Activated CD8-positive, alpha-beta memory T cell treated with anti-CD3 and anti-CD28 coated beads, Interleukin-2, amount 50 U/mL, for 24 hours (primary cell): Measurements from ENCODE around the gene TMEM178A.

Experiments used
- DNase-seq: peaks from one replicate; pipeline ENCODE4 v3.0.0-alpha.2; 2020; ENCODE audit errors: extremely low read depth

TMEM178A gene

DNA sequence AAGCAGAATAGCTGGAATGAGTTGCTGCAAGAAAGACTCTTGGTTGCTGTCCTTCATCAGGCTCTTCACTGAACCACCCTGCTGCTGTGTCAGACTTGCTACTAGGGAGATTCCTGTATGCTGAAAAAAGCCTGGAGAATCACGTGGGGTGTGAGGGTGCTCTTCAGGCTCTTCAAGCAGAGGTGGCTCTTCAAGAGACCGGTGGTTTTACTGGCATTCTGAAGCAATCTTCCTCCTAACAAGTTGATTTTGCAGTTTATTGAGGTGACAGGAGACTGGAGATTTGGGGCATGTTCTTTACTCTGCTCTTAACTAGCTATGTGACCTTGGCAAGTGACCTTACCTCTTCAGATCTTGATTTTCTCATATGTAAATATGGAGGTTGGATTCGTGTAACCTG lies 14.1 kb downstream of the TMEM178A start:
- DNase-seq = no peak

- DNase-seq = no peak
Observed at GRCh38 chr2:39682066-39682692, 16.5 kb downstream of the TMEM178A start.

GRCh38 chr2:39683022-39683699 lies 17.4 kb downstream of the TMEM178A start:
- no peak for DNase-seq

DNA sequence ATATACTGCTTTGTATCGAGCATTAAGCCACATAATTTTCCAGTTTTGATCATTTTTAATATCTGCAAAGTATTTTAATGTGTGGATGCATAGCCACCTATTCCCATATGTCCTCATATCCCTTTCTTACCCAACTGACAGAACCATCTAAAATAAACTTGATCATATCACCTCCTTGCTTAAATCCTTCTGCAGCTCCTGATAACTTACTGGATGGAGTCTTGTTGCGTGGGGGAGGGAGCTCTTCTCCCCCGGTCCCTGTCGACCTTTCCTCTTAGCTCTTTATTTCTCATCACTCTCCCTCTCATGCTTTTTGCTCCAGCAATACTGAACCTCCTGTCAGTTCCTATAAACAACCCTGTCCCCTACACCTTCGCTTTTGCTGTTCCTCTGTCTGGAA lies 18.7 kb downstream of the TMEM178A start:
- DNase-seq = no peak

DNA sequence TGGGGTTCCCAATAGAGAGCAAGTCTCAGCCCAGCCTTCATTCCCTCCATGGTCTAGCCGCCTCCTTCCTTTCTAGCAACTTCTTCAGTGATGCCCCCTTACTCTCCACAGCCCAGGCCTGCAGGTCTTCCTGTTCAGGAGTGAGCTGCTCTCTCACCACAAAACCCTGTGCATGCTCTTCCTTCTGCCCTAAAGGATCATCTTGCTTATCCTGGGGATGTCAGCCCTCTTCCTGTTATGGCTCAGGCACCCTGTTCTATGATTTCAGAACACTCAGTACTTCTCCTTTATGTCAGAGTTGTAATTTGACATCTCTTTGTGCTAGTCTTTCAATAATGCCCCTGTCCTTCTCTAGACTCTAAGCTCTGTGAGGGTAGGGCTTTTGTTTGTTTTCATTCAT lies 19.4 kb downstream of the TMEM178A start:
- DNase-seq = no peak

DNA sequence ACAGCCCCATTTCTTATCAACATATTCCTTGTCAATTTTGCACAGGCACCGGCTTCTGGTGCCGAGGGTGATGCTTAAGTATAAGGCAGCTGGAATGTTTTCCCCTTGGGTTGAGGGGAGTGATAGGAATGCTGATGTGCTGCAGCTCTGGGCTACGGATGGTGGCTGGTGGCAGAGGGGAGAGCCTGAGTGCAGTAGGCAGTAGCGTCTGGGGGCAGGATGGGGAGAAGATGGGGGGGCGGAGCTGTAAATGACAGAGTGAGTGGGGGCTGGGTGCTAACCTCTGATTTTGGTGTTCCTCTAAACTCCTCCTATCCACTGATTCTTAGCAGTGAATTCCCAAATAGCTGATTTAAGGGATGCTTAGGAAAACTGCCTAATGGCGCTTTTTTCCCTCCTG lies 20.7 kb downstream of the TMEM178A start:
- DNase-seq = no peak

DNA sequence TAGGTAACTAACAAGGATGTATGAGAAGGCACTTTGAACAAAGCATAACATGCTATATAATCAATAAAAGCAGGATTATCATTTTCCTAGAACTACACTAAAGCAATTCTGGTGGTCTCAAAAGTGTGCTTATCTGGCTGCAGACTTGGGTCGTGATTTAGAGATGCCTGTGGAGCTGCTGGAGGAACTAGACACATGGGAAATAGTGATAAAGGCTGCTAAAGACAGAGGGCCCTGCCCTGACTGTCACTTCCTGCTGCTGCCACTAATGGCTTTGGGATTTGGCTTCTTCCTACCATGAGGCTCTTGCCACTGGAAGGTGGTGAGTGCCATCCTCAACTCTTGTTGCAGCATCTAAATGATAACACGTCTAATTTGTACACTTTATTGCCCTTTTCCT lies 22.5 kb downstream of the TMEM178A start:
- no peak for DNase-seq

GRCh38 chr2:39689272-39689841 lies 23.6 kb downstream of the TMEM178A start:
- no peak for DNase-seq

DNA sequence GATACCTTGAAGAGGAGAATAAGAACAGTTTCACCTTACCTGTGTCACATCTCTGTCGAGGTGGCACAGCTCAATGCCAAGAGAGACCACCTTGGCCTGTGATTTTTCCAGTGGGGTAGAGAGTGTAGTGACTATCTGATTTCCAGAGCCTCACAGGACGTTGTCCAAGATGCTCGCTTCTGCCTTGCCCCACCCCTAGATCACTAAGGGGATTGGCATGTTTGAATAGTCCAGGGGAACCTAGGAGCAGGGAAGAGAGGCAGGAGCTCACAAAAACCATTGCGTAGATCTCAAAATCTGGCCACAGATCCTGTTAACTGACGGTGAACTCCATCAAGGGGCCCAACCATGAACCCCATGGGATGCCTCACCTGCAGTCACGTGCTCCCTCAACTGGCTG lies 24.2 kb downstream of the TMEM178A start:
- no peak for DNase-seq

- no peak for DNase-seq
Observed at GRCh38 chr2:39693245-39693644, 27.5 kb downstream of the TMEM178A start.

DNA sequence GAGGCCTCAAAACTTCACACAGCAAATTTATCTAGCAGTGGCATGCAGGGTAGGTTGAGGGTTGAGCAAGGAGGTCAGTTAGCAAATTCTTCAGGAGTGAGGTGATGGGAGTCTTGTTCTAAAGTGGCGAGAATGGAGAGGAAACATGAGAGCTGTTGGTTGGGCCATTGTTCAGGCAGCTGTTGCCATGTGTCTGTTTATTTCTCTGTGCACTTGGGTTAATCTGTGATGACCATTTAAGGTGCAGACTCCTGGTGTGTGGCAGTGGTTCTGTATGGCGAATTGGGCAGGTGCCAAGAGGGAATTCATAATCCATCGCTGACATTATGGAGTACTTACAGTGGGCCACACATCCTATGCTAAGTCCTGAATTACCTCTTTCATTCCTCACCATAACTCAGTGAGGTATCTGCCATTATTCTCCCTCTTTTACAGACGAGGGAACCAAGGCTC lies 30.4 kb downstream of the TMEM178A start:
- no peak for DNase-seq

- DNase-seq = no peak
Observed at GRCh38 chr2:39696838-39697237, 31.1 kb downstream of the TMEM178A start.

- DNase-seq = no peak
Observed at GRCh38 chr2:39697454-39697853, 31.7 kb downstream of the TMEM178A start.

- no peak for DNase-seq
Observed at GRCh38 chr2:39701137-39701536, 35.4 kb downstream of the TMEM178A start.

DNA sequence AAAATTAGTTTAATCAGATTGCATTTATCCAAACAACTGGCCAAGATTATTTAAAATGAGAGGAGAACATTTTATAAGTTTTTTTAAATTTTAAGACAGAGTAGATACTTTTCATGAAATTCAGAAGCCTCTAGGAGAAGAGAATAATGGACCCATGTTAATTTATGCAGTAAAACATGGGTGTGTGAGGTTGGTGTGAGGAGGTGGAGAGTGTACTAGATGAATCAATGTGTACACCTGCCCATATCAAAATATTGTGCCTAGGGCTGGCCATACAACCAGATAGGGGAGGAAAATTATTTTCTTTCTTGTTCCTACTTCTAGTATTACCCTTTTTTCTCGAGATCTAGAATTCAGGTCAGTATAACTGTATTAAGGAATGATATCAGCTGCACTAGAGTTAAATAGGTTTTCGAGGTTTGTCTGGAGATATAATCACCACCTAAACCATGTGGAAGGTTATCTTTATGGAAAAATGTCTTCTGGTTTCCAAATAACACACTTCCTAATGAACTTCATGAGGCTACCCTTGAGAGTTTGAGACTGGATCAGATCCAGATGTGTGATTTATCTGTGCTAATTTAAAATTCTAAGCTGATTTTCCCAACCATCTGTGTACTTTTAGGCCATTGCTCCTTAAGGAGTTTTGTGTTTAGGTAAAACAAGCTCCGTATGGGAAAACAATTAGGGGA lies 37.6 kb downstream of the TMEM178A start:
- no peak for DNase-seq

DNA sequence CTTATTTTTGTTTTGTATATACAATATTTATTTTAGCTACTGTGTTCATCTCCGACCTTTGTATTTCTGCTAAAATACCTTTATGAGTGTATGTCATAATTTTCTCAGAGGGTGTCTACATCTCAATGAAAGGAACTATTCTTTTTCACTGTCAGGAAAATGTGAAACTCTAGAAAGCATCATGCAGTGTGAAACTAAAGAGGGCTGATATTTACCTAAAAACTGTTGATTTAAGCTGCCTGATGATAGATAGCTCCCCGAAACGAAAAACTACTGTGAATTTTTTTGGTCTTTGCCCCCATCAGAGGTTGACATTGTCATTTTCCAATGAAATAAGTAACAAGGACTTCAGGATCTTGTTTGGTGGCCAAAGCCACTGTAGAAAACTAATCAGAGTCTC lies 38.8 kb downstream of the TMEM178A start:
- DNase-seq = no peak

DNA sequence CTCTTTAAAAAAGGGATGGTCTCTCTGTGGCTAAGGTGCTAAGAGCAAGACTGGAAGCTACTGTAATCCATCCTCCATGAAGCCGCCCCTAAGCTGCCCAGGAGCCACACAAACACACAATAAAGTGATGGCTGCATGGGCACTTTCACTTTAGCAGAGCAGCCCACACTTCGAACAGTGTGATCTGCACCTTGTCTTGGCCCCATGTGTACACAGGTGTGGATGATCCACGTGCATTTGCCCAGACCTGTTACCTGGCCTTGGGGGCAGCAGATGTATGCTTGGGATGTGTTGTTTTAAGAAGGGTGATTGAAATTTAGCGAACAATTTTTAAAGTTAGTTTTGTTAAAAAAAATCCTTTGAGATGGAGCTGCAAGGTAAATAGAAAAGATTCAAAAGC lies 39.9 kb downstream of the TMEM178A start:
- DNase-seq = no peak

DNA sequence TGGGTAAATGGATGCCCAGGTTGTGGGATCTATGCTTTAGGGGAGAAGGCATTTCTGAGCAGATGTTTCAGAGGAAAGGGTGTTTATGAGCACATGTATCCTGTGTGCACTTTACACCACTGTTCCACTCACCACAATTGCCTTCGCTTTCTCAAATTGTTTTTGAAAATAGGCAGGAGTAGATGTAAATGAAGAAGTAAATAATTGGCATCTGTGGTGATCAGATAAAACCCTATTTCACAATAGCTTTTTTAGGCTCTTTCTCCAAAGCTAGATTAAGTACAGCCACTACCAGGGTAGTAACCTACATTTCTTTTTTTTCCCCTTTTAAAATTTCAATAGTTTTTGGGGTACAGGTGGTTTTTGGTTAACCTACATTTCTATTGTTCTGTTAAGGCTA lies 40.6 kb downstream of the TMEM178A start:
- no peak for DNase-seq

DNA sequence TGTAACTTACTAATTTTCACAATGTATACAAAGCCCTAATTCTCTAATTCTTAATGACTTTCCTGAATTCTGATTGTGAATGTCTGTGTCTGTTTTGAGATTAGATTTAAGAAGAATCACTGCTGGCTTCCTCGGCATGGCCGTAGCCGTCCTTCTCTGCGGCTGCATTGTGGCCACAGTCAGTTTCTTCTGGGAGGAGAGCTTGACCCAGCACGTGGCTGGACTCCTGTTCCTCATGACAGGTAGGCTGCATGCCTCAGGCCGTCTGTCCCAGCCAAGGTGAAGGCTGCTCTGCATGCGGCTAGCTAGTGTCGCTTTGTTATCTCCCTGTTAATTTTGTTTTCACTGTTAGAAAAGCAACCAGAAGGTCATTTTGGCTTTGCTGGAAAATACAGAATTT lies 41.2 kb downstream of the TMEM178A start:
- no peak for DNase-seq

DNA sequence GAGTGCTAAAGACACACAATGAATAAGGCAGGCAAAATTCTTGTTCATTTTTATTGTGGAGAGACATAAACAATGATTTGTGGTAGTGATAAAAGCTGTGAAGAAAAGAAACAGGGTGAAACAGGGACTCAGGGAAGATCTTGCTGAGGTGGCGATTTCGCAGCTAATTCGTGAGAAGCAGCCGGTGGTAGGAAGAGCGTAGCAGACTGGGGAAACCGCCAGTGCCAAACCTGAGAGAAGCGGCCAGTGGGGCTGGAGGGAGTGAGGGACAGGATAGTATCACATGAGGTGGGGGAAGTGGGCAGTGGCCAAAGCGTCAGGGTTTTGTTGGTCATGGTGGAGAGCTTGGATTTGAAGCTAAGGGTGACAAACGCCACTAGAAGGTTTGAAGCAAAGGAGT lies 42.3 kb downstream of the TMEM178A start:
- no peak for DNase-seq

DNA sequence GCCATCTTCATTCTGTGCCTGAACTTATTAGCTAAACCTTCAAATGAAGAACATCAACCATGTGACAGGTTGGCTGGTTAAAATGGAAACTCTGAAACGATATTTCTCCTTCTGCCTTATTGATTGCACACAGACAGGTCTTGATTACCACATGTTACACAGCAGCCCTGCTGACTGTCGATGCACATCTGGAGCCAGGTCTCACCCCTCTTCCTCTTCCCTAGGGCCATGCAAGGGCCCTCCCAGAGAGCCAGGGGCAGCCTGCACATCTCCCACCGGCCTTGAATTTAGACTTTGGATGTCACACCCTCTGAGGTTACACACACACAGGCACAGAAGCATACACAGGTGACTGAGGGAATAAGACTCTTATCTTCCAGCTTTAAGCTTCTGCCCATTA lies 45.1 kb downstream of the TMEM178A start:
- DNase-seq = no peak

- DNase-seq = no peak
Observed at GRCh38 chr2:39712953-39713352, 47.2 kb downstream of the TMEM178A start.

DNA sequence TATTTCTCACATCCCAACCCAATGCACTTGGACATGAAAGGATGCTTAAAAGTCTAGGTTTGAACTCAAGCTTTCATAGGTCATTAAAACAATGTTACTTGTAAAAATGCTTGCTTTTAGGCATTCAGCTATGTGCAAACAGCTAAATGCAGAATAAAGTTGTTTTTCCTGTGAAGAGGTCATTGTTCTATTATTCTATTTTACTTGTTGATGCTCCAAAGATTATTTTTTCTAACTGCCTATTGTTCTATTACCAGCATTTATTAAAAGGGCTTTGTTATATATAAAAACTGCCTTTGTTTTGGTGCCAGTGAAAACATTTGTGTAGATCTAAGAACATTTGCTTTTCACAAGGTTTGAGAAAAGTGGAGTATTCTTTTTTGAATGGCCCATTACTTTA lies 49.4 kb downstream of the TMEM178A start:
- no peak for DNase-seq
